C4-2B (cell line): ENCODE results near the gene GABRG1.

Experiments
- CTCF ChIP-seq: fragments of 450-650 bp; conservative IDR thresholded peaks from 2 replicates; pipeline ENCODE4 v1.5.1; 2017; ENCODE audit warnings: mild to moderate bottlenecking
- ZFX ChIP-seq: fragments of 450-650 bp; IDR thresholded peaks from 2 replicates; pipeline ENCODE4 v1.6.1; 2017

- TF ChIP-seq CTCF (no peak), ZFX (no peak)
Observed at GRCh38 chr4:45987858-45988257, 136.0 kb downstream of the GABRG1 start.
